Measurements from ENCODE around the gene CHKA.

DNA sequence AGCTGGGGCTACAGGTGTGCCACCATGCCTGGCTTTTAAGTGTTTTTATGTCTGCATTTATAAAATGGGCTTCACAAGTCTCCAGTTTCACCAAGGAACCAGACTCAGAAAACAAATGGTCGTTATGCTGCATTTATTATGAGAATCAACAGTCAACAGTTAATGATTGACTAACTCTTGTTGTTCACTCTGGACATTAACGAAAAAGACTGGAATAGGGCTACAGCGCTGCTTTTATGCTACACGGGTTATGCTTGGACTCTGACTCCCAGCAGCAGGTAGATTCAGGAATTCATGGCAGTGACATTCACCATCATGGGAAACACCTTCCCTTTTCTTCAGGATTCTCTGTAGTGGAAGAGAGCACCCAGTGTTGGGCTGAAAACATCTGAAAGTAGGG, 44.4 kb upstream of the CHKA start:
- TF ChIP-seq, protein P1, sequence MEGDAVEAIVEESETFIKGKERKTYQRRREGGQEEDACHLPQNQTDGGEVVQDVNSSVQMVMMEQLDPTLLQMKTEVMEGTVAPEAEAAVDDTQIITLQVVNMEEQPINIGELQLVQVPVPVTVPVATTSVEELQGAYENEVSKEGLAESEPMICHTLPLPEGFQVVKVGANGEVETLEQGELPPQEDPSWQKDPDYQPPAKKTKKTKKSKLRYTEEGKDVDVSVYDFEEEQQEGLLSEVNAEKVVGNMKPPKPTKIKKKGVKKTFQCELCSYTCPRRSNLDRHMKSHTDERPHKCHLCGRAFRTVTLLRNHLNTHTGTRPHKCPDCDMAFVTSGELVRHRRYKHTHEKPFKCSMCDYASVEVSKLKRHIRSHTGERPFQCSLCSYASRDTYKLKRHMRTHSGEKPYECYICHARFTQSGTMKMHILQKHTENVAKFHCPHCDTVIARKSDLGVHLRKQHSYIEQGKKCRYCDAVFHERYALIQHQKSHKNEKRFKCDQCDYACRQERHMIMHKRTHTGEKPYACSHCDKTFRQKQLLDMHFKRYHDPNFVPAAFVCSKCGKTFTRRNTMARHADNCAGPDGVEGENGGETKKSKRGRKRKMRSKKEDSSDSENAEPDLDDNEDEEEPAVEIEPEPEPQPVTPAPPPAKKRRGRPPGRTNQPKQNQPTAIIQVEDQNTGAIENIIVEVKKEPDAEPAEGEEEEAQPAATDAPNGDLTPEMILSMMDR (conservative IDR thresholded peaks at IDR 0.05; ENCODE audit: low read length) = no peak
- TF ChIP-seq EZH2phosphoT487 (IDR thresholded peaks at IDR 0.05; ENCODE audit: borderline replicate concordance) = no peak
